OCI-LY1 (cell line): ENCODE data around the gene ABCC9.

Experiments used
- EZH2 ChIP-seq: fragments of 200-600 bp; sonication (generic), shearing (Covaris generic); IDR thresholded peaks from 2 replicates; pipeline ENCODE4 v1.8.0; 2017; ENCODE audit warnings: borderline replicate concordance, mixed run types, mild to moderate bottlenecking, antibody characterized with exemption, low read length, moderate library complexity, mixed read lengths
- TF ChIP-seq, protein P1 (sequence below): fragments of 200-600 bp; sonication (generic), shearing (Covaris generic); IDR thresholded peaks from 2 replicates; pipeline ENCODE4 v1.5.1; 2017; ENCODE audit warnings: mild to moderate bottlenecking, antibody characterized with exemption, low read length, moderate library complexity, mixed read lengths

- TF ChIP-seq, protein P1, sequence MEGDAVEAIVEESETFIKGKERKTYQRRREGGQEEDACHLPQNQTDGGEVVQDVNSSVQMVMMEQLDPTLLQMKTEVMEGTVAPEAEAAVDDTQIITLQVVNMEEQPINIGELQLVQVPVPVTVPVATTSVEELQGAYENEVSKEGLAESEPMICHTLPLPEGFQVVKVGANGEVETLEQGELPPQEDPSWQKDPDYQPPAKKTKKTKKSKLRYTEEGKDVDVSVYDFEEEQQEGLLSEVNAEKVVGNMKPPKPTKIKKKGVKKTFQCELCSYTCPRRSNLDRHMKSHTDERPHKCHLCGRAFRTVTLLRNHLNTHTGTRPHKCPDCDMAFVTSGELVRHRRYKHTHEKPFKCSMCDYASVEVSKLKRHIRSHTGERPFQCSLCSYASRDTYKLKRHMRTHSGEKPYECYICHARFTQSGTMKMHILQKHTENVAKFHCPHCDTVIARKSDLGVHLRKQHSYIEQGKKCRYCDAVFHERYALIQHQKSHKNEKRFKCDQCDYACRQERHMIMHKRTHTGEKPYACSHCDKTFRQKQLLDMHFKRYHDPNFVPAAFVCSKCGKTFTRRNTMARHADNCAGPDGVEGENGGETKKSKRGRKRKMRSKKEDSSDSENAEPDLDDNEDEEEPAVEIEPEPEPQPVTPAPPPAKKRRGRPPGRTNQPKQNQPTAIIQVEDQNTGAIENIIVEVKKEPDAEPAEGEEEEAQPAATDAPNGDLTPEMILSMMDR = no peak
- TF ChIP-seq EZH2 = no peak
Observed at GRCh38 chr12:21884936-21885335, 56.3 kb downstream of the ABCC9 start.
